Measurements from ENCODE around the gene DNLZ. TPM values are rescaled to one million over a fixed set of nuclear protein-coding genes. Genes with fewer than 3 reads are reported as not detected.
"Not testable (repeated sequence)": the region's sequence is repeated elsewhere in the genome, so short reads cannot be mapped to it uniquely, and the experiment has no call there.

Gene DNLZ
- total RNA-seq, 1 experiment from 2014 or later = 26.5 TPM

GRCh38 chr9:136322756-136323330, 40.7 kb downstream of the DNLZ start:
- Histone ChIP-seq H3K4me1 (ENCODE audit: control insufficient read depth, insufficient read depth, low read length) (no peaks in the 10 kb centered on the region), H3K27ac (ENCODE audit: low read length) (no peak overlapping the region), H3K27me3 (ENCODE audit: control insufficient read depth, insufficient read depth, low read length) (no peaks in the 10 kb centered on the region), H3K36me3 (ENCODE audit: control insufficient read depth, insufficient read depth, low read length) (no peaks in the 10 kb centered on the region; the same call in 1 of the 2 replicates), H3K9me3 (ENCODE audit: control insufficient read depth, insufficient read depth, low read depth, low read length) (no peaks in the 10 kb centered on the region), H3K4me3 (ENCODE audit: low read depth in 2 of 2, low read length in 2 of 2) (no peak overlapping the region)
- in situ Hi-C loops (cut with HindIII; ENCODE audit: low pct_unique_long_range_greater_than_20kb, low sequenced_read_pairs) (no loop called here), intact Hi-C loops (cut with micrococcal nuclease; ENCODE audit: unreplicated experiment) (no loop called here)
- CTCF ChIA-PET = no interaction called here
- TF ChIP-seq REST (IDR thresholded peaks at IDR 0.05; ENCODE audit: insufficient read depth in 1 of 2, low read depth in 2 of 2, low read length in 1 of 2) = no peak
- no peak for TF ChIP-seq CTCF (IDR thresholded peaks at IDR 0.05)
- TF ChIP-seq SIN3A (IDR thresholded peaks at IDR 0.05; ENCODE audit: borderline replicate concordance, insufficient read depth, low read depth, low read length) = no peak
- TF ChIP-seq TCF7L2 (IDR thresholded peaks at IDR 0.05; ENCODE audit: low read depth, low read length) = no peak
- TF ChIP-seq POLR2AphosphoS5 (IDR thresholded peaks at IDR 0.05; ENCODE audit: low read depth, low read length) = no peak
- DNase-seq (ENCODE audit: low read depth, low spot score) (no peak), ATAC-seq (no peak)
- BruUV-seq (replicated peaks) = no TSS peak
- POLR2A ChIA-PET = no interaction called here

- BruUV-seq (replicated peaks) = no TSS peak
- Histone ChIP-seq H3K36me3 (ENCODE audit: control insufficient read depth, insufficient read depth, low read length) (no peaks in the 10 kb centered on the region), H3K27me3 (ENCODE audit: control insufficient read depth, insufficient read depth, low read length) (no peaks in the 10 kb centered on the region), H3K9me3 (ENCODE audit: control insufficient read depth, insufficient read depth, low read depth, low read length) (no peaks in the 10 kb centered on the region), H3K4me3 (ENCODE audit: low read depth in 2 of 2, low read length in 2 of 2) (no peak overlapping the region), H3K4me1 (ENCODE audit: control insufficient read depth, insufficient read depth, low read length) (no peaks in the 10 kb centered on the region), H3K27ac (ENCODE audit: low read length) (no peak overlapping the region)
- DNase-seq (ENCODE audit: low read depth, low spot score) (no peak), ATAC-seq (no peak)
- ChIA-PET POLR2A (no interaction called here), CTCF (no interaction called here)
- intact Hi-C loops (cut with micrococcal nuclease; ENCODE audit: unreplicated experiment) = no loop called here
- TF ChIP-seq POLR2AphosphoS5 (IDR thresholded peaks at IDR 0.05; ENCODE audit: low read depth, low read length) (no peak), CTCF (IDR thresholded peaks at IDR 0.05) (no peak), SIN3A (IDR thresholded peaks at IDR 0.05; ENCODE audit: borderline replicate concordance, insufficient read depth, low read depth, low read length) (no peak), REST (IDR thresholded peaks at IDR 0.05; ENCODE audit: insufficient read depth in 1 of 2, low read depth in 2 of 2, low read length in 1 of 2) (no peak), TCF7L2 (IDR thresholded peaks at IDR 0.05; ENCODE audit: low read depth, low read length) (no peak)
- in situ Hi-C loops (cut with HindIII; ENCODE audit: low pct_unique_long_range_greater_than_20kb, low sequenced_read_pairs) = no loop called here
Measured at GRCh38 chr9:136321561-136321960, 42.0 kb downstream of the DNLZ start.

- H3K4me3 ChIP-seq (ENCODE audit: low read depth in 2 of 2, low read length in 2 of 2); H3K36me3 ChIP-seq (ENCODE audit: control insufficient read depth, insufficient read depth, low read length); POLR2A ChIA-PET; BruUV-seq (replicated peaks); ATAC-seq; intact Hi-C loops (cut with micrococcal nuclease; ENCODE audit: unreplicated experiment); CTCF ChIA-PET; H3K27ac ChIP-seq (ENCODE audit: low read length); H3K4me1 ChIP-seq (ENCODE audit: control insufficient read depth, insufficient read depth, low read length); DNase-seq (ENCODE audit: low read depth, low spot score); H3K27me3 ChIP-seq (ENCODE audit: control insufficient read depth, insufficient read depth, low read length); H3K9me3 ChIP-seq (ENCODE audit: control insufficient read depth, insufficient read depth, low read depth, low read length); in situ Hi-C loops (cut with HindIII; ENCODE audit: low pct_unique_long_range_greater_than_20kb, low sequenced_read_pairs): not testable (repeated sequence)
Measured at GRCh38 chr9:136320972-136321371, 42.6 kb downstream of the DNLZ start.

- in situ Hi-C loops (cut with HindIII; ENCODE audit: low pct_unique_long_range_greater_than_20kb, low sequenced_read_pairs); H3K9me3 ChIP-seq (ENCODE audit: control insufficient read depth, insufficient read depth, low read depth, low read length); ATAC-seq; H3K4me3 ChIP-seq (ENCODE audit: low read depth in 2 of 2, low read length in 2 of 2); H3K36me3 ChIP-seq (ENCODE audit: control insufficient read depth, insufficient read depth, low read length); POLR2A ChIA-PET; CTCF ChIA-PET; H3K4me1 ChIP-seq (ENCODE audit: control insufficient read depth, insufficient read depth, low read length); DNase-seq (ENCODE audit: low read depth, low spot score); H3K27me3 ChIP-seq (ENCODE audit: control insufficient read depth, insufficient read depth, low read length); BruUV-seq (replicated peaks); H3K27ac ChIP-seq (ENCODE audit: low read length); intact Hi-C loops (cut with micrococcal nuclease; ENCODE audit: unreplicated experiment): not testable (repeated sequence)
Measured at GRCh38 chr9:136319955-136320354, 43.6 kb downstream of the DNLZ start.
